HG03108 (cell line): ENCODE measurements around the gene PLEKHA5.

Source experiments
- ATAC-seq: cut with Tn5 transposase; IDR thresholded peaks from one replicate; pipeline ENCODE4 v1.9.1; 2021; ENCODE audit warnings: moderate library complexity; ENCODE audit not compliant: unreplicated experiment

The PLEKHA5 gene

DNA sequence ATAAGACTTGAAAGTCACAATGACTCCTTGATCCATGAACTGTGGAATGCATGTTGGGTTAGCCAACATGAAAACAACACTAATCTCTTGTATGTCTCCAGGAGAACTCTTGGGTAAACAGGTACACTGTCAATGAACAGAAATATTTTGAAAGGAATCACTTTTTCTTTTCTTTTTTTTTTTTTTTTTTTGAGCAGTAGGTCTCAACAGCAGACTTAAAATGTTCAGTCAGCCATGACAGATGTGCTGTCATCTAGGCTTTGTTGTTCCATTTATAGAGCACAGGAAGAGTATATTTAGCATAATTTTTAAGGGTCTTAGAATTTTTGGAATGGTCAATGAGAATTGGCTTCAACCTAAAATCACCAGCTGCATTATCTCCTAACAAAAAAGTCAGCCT lies 2.3 kb upstream of the PLEKHA5 start:
- no peak for ATAC-seq

DNA sequence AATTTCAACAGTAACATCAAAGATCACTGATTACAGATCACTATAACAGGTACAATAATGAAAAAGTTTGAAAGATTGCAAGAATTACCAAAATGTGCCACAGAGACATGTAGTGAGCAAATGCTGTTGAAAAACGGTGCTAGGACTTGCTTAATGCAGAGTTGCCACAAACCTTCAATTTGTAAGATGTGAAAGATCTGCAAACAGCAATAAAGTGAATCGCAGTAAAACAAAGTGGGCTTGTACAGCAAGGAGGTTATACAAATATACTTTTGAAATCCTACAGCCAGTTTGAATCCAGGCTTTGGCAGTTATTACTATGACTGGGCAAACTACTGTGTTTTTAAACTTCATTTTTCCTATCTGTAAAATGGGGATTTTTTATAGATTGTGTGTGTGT lies 1.0 kb upstream of the PLEKHA5 start:
- no peak for ATAC-seq

DNA sequence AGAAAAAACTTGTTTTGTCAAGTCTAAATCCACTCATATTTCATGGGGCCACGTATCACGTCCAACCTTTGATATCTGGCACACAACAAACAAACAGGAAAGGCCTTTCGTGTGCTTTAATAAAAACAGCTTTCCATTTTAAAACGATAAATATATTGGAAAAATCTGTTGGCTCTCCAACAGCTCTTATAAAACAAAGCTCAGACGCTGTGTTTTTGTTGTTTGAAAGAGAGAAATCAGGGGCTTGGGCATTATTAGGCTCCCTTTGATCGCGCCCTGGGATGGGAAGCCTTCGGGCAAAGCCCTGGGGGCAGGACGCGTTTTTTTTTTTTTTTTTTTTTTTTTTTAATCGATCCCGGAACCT lies 429 bp upstream of the PLEKHA5 start:
- no peak for ATAC-seq

DNA sequence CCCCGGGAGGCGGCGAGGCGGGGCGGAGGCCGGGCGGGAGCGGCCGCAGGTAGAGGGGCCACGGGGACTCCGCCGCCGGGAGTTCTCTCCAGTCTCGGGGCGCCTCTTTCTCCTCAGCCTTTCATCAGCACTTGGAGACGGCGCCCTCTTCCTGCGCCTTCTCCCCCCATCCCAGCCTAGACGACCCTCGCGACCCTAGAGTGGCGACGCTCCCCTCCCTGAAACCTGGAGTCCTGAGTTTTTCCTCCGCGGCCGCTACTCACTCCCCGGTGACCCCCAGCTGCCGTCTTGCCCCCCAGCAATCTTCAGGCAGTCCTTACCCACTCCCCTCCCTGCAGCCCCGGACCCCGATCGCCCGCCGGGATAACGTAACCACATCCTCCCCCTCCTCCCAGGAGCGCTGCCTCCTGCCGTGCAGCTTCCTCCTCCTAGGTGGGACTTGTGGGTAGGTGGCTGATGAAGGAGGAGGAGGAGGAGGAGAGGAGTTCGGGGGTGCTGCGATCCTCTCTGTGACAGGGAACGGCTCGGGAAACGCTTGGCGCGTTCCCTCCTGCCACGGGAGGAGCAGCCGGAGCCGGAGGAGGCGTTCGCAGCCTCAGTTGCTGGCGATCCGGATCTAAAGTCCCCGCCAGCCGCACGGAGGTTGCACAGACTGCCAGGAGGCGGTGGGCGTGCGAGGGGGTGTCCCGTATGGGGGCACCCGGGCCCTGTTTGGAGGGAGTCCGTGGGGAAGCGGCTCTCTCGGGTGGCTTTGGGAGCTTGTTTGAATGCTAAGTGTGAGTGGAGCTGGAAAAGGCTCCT lies 891 bp downstream of the PLEKHA5 start:
- no peak for ATAC-seq

DNA sequence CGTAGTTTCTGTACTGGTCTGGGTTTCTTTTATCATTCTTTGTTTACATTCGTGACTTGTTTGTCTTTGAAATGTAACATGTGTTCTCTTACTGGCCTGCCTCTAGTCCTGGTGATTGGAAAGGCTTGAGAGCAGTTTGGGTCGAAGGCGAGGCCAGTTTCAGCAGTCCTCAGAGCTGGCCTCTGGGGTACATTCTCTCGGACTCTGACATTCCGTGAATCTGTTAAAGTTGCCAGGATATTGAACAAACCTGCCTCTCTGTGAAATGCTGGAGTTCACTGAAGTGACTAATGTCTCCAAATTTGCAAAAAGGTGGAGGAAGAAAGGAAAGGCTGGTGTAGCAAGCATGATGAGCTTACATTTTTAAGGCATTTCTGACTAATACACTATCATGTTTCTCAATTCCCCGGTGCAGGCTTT lies 1.5 kb downstream of the PLEKHA5 start:
- ATAC-seq: no peak

DNA sequence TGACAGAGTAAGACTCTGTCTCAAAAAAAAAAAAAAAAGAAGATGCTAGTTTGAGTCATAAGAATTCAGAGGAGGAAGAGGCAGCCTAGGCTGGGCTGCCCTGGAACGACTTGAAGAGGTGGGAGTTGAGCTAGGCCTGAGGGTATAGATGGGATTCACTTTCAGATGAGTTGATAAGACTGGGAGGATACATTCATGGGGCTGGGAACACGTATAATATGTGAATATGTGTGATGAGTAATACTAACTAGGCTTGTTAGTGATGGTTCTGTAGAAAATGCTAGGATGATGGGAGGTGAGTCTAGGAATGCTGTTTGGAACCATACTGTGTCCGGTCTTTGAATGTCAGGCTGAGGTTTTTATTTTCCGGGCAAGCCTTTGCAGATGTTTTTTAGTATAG lies 9.0 kb downstream of the PLEKHA5 start:
- no peak for ATAC-seq

DNA sequence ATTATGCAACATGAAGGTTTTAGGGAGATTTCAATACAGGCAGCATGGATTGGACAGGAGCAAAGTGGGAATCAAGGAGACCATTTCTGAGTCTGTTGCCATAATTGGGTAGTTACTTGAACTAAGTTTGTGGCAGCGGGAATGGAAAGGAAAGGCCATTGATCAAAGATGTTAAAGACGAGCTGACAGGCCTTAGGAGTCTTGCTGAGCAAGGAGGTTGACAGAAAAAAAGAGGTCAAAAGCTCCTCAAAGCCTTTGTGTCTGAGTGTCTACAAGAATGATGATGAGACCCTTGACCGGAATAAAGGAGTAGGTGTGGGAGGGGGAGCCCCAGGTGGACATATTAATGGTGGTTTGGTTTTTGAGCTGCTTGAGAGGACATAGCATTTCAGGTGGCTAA lies 9.4 kb downstream of the PLEKHA5 start:
- ATAC-seq: no peak

DNA sequence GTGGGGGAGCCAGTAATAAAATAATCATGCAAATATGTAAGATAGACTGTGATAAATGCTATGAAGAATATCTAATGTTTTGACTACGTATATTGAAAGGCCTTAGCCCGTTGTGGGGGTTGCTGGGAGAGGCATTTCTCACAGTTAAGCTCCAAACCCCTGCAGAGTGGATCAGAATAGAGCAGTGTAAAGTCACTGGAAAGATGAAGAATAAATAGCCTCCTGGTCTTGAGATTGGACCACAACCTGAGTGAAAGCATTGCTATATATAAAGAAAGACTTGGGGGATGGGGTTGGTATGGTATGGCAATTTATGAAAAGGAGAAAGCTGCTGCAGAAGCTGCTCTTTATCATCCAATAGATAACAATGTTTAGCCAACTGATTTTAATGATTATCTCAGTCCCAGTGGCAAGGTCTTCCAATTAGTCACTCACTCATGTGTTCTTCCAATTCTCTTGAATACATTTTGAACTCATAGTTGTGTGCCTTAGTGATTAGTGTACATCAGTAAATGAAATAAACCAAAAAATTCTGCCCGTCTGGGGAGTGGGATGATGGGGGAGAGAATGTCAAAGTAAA lies 10.2 kb downstream of the PLEKHA5 start:
- ATAC-seq: no peak

DNA sequence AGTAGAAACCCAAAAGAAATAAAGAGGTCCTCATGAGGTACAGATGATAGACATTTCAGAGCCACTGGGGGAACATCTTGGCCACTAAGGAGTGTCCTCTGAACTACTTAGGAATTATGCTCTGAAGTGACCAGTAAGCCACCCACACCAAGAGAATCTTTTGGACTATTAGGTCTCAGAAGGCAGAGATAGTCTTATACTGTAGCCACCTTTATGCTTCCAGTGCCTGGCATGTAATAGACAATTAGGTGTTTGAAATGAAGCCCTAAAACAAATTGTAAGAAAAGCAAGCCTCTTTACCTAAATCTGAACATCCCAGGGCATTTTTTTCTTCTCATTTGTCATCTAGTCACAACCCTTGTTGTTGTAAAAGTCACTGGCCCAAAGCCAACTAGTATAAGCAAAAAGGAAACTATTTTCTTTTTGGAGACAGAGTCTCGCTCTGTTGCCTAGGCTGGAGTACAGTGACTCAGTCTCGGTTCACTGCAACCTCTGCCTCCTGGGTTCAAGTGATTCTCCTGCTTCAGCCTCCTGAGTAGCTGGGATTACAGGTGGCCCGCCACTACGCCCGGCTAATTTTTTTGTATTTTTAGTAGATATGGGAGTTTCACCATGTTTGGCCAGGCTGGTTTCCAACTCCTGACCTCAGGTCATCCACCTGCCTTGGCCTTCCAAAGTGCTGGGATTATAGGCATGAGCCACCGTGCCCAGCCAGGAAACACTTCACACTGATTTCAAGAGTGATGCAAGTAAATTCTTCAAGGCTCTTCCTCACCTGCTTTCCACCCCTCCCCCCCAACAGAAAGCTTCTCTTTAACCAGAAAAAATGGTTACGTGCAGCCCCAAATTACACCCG lies 11.1 kb downstream of the PLEKHA5 start:
- no peak for ATAC-seq

DNA sequence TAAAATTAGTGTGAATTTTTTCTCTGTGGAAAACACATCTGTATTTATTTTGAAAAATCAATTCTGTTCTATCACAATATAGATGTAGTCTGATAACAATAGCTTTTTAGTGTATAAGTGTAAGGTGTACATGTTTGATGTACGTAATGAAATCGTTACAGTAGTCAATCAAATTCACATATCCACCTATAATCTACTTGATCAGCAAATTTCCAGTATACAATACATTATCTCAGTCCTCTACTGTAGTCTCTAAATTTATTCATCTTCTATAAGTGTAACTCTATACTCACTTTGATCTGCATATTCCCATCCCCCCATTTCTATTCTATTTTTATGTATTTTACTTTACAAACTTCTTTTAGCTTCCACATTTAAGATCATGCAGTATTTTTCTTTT lies 13.0 kb downstream of the PLEKHA5 start:
- ATAC-seq: no peak

DNA sequence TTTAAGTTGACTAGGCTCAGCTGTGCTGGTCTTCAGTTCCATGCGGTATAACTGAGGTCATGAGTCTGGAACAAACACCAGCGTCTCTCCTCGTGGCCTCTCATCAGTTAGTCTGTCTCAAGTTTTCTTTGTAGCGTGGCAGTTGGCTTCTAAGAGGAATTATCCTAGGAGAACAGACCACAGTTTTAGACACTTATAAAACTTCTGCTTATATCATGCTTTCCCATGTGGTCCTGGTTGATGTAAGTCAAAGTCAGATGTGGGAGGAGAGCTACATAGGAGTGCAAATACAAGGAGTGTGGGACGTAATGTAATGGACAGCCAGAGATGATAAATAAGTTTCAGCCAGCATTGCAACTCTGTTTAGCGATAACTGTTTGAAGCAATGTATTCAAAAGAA lies 14.8 kb downstream of the PLEKHA5 start:
- ATAC-seq: no peak

DNA sequence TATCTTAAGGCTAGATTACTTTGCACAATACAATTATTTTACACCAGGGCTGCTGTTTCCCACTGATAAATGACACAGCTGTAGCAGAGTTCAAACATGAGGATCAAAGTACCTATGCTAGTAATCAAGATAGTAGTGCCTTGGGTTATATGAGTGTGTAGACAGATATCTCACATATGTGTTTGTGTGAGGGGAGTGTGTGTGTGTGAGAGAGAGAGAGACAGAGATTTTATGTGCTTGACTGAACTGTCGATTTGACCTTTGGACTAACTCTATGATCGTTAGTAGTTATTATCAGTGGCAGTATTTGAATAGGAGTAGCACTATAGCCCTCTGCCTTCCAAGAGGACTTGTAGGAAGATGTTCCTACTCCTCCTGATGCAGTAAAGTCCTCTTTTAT lies 15.5 kb downstream of the PLEKHA5 start:
- no peak for ATAC-seq

DNA sequence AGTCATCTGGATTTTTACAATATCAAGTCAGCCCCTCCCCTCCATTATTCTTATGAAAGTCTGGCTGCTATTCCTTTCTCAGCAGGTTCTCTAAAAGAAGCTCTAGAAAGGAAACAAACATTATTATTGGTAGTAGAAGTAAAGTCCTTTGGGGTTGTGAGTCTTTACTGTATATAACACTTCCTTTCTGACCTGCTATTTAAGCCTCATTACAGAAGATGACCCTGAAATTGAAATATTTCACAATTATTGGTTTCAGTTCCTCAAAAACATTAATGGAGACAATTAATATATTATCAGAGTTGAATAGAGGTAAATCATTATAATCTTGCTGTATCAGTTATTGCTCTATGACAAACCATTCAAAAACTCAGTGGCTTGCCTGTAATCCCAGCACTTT lies 19.3 kb downstream of the PLEKHA5 start:
- no peak for ATAC-seq

DNA sequence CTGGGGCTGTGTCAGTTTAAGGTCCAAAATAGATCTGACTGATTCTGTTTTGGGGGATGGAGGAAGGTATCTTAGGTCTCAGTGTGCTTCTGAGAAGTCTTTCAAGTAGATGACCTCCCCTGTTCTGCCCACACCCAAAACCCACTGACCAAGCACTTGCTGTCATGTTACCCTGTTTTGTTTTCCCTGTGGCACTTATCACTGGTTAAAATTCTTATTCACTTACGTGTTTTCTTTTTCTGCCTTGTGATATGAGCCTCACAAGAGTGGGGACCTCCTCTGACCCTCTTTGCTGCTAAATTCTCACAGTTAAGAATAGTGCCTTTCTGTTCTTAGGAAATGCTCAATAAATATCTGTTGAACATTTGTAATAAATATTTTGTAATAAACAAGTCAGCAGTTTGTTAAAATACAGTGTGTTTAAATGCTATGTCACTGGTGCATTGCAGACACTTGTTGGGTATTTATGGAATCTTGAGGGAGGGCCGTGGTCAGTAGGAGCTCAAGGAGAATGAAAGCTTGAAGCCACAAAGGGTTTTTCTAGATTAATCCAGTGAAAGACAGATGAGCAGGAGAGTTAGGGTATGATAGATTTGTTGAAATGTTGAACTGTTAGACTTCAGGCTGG lies 20.9 kb downstream of the PLEKHA5 start:
- no peak for ATAC-seq

DNA sequence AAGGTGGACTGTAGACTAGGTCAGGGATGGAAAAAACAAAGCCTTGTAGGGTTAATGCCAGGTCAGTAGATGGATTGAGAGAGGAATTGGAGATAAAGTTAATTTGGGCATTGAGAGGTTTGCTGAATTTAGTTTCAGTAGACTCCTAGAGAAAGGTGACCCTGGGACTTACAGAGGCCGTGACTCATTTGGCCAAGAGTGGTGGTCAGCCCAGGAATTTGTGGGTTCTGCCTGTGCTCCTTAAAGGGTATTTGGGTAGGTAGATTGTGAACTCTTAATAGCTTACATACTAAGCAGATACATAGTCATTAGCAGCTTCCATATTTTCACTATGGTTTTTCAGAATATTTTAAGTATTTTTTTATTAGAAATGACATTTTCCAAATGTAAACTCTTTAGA lies 21.8 kb downstream of the PLEKHA5 start:
- no peak for ATAC-seq

DNA sequence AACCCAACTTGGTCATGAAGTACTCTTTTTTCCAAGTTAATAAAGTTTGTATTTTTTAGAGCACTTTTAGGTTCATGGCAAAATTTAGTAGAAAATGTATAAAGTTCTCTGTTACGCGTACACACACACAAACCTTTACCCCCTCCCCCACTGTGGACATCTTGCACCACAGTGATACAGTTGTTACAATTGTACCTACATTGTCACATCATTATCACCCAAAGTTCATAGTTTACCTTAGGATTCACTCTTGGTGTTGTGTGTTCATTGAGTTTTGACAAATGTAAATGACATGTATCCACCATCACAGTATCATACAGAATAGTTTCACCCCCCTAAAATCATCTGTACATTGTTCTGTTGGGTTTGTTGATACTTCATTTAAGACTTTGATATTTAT lies 23.9 kb downstream of the PLEKHA5 start:
- ATAC-seq: no peak

DNA sequence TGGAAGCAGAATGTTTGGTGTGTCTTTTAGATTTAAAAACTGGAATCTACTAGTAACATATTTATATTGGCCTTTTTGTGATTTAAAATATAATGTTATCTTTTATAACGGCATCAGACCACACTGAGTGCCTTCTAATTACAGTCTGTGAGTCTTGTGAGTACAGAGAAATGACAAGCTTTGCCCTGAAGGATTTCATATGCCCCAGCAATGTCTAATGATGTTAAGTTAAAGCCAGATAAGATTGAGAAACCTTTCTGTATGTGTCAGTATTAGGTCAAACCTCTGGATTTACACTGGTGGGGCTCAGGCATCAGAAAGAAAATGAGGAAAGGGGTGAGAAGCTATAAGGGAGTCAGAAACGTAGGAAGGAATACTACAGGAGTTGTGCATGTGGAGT lies 25.2 kb downstream of the PLEKHA5 start:
- ATAC-seq: no peak

DNA sequence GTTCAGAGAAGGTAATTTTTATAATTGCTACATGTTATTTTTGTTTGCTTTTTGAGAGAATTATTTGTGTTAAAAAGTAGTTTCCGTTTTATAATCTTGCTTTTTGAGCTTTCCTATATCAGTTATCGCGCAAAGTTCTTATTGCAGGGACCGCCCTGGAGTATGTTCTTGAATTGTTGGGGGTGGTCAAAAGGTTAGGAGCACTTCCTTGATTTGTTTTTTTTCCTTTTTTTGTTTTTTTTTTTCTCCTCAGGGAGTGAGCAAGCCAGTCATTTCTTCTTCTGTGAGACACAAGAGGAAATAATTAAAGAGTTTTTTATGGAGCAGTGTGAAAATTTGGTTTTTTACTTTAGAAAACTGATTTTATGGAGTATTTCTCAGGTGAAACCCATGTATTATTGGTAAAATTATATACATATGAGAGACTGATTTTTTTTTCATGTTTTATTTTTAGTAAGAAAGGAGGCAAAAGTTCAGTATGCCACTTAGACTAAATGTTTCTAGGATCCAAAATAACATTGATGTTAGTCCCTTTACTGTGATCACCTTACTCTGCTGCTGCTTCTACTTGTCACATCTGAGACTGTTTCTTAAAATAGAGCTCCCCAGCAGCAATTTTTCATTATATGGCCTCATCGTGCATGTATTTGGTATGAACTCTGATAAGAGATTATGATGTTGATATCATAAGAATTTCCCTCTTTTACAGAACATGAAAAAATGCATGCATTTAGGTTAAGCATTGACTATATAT lies 26.6 kb downstream of the PLEKHA5 start:
- no peak for ATAC-seq

DNA sequence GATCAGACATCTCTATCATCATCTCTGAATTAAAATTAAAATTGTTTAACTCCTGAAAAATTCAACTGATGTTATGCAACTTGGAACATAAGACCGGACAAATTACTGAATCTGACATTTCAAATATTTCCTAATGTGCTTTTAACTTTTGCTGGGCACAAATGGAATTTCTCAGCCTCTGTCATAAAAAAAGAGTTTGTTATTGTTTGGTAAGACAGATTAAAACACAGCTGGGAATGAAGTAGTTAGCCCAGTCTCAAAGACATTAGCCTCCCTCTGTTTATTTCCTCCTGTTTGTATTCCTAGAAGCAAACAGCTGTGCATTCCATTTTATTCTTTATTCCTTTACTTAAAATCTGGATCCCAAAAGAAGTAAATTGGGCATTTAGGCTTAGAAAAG lies 29.4 kb downstream of the PLEKHA5 start:
- no peak for ATAC-seq

DNA sequence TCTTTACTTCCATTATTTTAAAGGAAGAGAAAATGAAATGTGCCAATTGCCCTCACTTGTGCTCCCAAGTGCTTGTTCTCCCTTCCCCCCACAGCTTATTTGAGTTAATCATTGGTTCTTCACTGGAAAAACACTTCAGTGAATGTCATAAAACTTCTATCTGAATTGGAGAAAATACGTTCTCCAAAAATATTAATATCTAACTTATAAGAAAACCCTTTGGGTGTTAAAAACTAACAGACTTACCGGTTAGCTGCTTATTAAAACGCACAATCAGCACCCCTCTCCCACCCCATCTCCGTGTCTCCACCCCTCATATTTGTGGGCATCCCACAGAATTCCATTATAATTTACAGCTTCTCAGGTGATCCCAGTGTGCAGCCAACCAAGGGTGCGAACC lies 31.7 kb downstream of the PLEKHA5 start:
- ATAC-seq: no peak

DNA sequence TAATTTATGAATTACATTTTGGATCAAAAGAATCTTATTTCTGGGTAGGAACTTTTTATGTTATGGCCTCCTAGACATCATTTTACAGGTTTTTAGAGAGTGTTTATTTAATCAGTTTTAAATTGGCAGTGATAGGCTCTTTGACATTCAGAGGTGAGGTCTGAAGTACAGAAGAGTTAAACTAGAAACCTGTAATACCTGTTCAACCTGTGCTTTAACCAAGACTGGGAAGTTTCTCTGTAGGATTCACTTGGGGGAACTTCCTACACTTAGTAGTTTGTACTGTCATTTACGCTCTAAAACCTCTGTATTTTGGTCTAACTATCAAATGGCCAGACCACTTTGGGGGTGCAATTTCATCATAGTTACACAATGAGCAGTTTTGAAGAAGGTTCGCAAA lies 35.9 kb downstream of the PLEKHA5 start:
- ATAC-seq: no peak
